ENCODE results near the gene NACC2.
"Not testable (repeated sequence)": the region's sequence is repeated elsewhere in the genome, so short reads cannot be mapped to it uniquely, and the experiment has no call there.

The NACC2 gene

DNA sequence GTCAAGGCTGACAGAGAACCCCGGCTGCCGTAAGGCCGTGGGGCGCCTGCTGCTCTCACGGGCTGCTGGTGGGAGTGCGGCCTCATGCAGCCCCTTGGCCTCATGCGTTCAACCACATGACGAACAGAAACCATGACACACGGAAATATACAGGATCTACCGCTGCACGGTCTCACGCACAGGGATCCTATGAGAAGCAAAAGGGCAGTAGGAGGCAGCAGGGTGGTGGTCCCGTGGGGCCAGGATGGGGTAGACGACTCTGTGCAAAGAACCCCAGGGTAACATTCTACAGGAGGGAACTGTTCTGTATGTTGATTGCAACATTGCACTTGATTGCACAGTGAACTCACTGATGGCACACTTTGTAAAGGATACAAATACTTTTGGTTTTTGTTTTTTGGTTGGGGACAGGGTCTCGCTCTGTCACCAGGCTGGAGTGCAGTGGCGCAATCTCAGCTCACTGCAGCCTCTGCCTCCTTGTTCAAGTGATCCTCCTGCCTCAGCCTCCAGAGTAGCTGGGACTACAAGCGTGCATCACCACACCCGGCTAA lies 51.6 kb downstream of the NACC2 start:
- DNase-seq = peak; percentile 76

DNA sequence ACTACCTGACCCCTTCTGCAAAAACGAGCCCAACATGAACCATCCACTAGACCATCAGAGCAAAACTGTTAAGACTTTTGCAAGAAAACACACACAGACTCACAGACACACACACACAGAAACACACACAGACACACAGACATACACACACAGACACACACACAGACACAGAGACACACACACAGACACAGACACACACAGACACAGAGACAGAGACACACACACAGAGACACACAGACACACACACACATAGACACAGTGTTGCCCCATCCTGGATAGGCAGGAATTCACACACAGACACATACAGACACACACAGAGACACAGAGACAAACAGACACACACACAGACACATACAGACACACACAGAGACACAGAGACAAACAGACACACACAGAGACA lies 52.5 kb downstream of the NACC2 start:
- DNase-seq = no peak

DNA sequence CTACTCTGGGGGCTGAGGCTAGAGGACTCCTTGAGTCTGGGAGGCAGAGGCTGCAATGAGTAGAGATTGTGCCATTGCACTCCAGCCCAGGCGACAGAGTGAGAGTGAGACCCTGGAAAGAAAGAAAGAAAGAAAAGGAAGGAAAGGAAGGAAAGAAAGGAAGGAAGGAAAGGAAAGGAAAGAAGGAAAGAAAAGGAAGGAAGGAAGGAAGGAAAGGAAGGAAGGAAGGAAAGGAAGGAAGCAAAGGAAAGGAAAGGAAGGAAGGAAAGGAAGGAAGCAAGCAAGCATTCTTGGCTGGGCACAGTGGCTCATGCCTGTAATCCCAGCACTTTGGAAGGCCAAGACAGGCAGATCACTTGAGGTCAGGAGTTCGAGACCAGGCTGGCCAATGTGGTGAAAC lies 54.2 kb downstream of the NACC2 start:
- DNase-seq = not testable (repeated sequence)

GRCh38 chr9:136039488-136039887 lies 55.6 kb downstream of the NACC2 start:
- DNase-seq = no peak

GRCh38 chr9:136036848-136037247 lies 58.2 kb downstream of the NACC2 start:
- no peak for DNase-seq

DNA sequence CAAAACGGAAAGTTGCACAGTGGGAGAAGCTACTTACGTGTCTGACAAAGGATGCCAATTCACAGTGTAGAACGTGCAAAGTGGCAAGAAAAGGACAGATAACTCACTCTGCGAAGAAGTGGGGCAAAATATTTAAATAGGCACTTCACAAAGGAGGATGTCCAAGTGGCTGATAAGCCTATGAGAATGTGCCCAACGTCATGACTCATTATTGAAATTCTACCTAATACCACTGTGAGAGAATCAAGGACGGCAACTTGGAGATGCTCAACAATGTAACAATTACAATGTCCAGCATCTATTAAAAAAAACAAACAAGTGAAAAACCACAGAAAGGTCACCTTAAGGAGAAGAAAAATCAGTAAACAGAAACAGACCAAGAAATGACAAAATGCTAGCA lies 59.0 kb downstream of the NACC2 start:
- no peak for DNase-seq

GRCh38 chr9:136031741-136032730 lies 63.1 kb downstream of the NACC2 start:
- DNase-seq = peak; percentile 60

GRCh38 chr9:136031094-136031493 lies 64.0 kb downstream of the NACC2 start:
- no peak for DNase-seq

- no peak for DNase-seq
These were observed 65.5 kb downstream of the NACC2 start for GRCh38 chr9:136029556-136029955.

- no peak for DNase-seq
These were observed 66.2 kb downstream of the NACC2 start for GRCh38 chr9:136028760-136029470.

DNA sequence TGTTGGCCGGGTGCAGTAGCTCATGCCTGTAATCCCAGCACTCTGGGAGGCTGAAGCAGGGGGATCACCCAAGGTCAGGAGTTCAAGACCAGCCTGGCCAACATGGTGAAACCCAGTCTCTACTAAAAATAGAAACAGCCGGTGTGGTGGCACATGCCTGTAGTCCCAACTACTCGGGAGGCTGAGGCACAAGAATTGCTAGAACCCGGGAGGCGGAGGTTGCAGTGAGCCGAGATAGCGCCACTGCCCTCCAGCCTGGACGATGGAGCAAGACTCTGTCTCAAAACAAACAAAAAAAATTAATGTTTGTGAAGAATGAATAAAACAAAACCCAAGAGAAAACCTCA lies 68.2 kb downstream of the NACC2 start:
- peak; percentile 51 for DNase-seq

- DNase-seq = no peak
These were observed 68.7 kb downstream of the NACC2 start for GRCh38 chr9:136026266-136026942.

DNA sequence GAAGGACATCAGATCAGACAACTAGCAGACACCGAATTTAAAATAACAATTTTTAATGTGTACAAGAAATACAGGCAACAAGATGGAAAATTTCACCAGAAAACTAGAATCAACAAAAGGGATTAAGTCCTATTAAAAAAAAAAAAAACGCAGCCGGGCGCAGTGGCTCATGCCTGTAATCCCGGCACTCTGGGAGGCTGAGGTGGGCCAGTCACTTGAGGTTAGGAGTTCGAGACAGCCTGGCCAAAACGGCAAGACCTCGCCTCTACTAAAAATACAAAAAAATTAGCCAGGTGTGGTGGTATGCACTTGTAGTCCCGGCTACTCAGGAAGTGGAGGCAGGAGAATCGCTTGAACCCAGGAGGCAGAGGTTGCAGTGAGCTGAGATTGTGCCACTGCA lies 69.6 kb downstream of the NACC2 start:
- DNase-seq = no peak

DNA sequence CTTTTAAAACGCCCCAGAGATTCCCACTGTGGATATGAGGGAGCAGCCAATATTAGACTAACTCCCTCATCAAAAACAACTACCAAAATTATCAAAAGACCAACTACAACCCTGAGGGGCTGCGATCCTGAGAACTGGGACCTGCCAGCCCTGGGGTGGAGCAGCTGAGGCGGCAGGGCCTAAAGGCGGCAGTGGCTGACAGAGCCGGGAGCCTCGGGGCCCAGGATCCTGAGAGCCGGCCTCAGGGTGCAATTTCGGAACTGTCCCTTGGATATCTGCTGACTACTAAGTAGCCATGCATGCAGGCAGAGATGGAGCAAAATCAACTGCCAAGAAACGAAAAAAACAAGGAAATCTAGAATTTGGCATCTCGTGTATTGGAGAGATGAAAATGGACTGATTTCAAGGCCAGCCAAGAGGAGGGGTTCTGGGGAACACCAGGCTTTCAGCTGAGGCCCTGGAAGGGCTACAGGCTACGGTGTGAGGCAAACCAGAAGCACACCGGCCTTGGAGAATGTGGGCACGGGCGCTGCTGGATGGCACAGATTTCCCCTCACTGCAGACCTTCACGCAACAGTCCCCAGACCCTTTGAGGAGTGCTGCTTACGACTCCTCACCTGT lies 70.3 kb downstream of the NACC2 start:
- DNase-seq = no peak

GRCh38 chr9:136024286-136024685 lies 70.8 kb downstream of the NACC2 start:
- no peak for DNase-seq

- DNase-seq = no peak
These were observed 71.5 kb downstream of the NACC2 start for GRCh38 chr9:136023410-136024225.

DNA sequence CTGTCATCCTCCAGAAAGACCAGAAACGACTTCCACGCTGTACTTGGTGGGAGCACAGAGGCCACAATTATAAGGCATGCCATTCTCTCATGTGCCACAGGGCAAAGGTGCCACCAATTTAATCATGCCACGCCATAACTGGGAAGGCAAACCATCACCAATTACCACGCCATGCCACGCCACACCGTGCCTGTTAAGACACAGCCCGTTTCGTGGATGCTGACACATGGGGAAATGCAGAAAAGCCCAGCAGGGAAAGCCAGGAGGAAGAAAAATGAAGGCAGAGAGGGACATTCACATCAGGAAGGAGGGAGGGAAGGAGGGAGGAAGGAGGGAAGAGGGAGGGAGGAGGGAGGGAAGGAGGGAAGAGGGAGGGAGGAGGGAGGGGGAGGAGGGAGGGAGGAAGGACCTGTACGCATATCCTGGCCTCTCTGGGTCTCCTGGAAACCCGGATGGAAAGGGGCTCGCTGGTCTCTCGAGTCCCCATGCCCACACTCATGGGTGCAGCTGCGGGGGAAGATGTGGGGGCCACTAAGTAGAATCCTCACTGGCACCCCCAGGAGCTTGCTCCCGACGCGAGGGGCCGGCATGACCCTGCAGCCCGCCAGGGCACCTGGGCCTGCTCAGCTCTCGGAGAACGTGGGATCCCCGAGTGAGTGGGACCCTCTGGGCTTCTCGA lies 72.2 kb downstream of the NACC2 start:
- DNase-seq = no peak

GRCh38 chr9:136021872-136022681 lies 73.0 kb downstream of the NACC2 start:
- DNase-seq = no peak

- DNase-seq = no peak
These were observed 73.8 kb downstream of the NACC2 start for GRCh38 chr9:136021171-136021871.

- no peak for DNase-seq
These were observed 74.4 kb downstream of the NACC2 start for GRCh38 chr9:136020671-136021070.

Data from MV-4-11 (cell line).